GM19035 (cell line): ENCODE data around the gene GLI3.

Experiments used
- ATAC-seq: cut with Tn5 transposase; IDR thresholded peaks from one replicate; pipeline ENCODE4 v1.9.1; 2021; ENCODE audit not compliant: unreplicated experiment

Gene GLI3

DNA sequence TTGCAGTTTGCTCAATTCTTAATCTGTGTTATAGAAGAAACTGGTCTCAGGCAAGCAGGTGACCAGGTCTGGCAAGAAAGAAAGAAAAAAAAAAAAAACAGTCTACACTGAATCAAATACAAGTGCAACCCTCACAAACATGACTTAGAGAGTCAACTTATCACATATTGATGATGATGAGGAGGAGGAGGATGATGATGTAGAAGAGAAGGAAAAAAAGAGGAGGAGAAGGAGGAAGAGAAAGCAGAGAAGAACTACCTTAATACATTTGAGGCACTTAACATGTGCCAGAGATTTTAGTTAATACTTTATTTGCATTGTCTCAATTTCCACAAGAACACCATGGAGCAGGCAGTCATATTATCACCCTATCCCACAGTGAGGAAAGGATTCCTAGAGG is 91.5 kb downstream of the GLI3 start:
- no peak for ATAC-seq

DNA sequence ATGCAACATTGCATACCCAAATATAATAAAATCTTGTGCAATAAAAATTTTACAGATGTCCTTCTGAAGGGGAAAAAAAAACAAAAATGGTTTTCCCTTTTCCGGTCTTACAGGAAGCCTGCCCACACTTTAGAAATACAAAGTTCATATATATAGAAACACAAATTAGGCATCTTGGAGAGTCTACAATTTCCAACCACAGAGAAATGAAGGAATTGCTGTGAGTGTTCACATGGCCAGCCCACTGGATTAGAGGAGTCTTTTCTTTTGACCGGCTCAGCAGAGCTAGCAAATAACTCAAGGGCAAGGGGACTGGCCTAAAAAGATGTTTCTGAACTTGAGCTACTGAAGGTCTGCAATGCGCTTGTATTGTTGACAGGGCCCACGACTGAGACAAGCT is 92.4 kb downstream of the GLI3 start:
- no peak for ATAC-seq

- no peak for ATAC-seq
Measured at GRCh38 chr7:42143711-42144600, 93.1 kb downstream of the GLI3 start.

GRCh38 chr7:42142089-42142488 is 94.9 kb downstream of the GLI3 start:
- ATAC-seq = no peak

- ATAC-seq = no peak
Measured at GRCh38 chr7:42139751-42140150, 97.3 kb downstream of the GLI3 start.

DNA sequence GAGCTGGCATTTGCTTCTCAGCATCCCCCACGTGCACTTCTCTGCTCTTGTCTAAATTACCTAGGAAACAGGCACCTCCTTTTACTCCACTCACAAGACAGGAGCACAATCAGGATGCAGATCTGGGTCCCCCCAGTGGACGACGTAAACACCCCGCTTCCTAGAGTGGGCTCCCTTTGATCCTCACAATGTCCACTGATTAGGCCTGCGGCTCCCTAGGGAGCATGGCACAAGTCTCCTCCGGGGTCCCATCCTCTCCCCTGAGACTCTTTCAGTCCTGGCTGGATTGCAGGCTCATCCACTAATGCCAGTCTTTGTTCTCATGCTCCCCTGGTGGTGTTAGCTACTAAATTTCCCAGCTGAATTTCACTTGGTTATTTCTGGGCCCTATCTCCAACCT is 98.3 kb downstream of the GLI3 start:
- no peak for ATAC-seq

GRCh38 chr7:42137941-42138340 is 99.1 kb downstream of the GLI3 start:
- ATAC-seq = no peak

DNA sequence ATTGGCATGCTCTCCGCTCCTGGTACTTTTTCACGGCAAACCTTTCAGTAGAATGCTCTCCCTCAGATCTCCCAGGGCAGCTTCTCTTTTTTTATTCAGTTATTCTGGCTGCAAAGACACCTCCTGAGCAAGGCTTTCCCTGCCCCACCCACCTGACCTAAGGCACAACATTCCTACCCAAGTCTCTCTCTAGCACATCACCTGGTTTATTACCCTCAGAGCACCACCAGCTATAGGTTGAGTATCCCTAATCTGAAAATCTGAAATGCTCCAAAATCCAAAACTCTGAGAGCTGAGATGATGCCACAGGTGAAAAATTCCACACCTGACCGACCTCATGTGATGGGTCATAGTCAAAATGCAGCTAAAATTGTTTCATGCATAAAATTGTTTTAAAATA is 99.6 kb downstream of the GLI3 start:
- ATAC-seq = no peak

- no peak for ATAC-seq
Measured at GRCh38 chr7:42135728-42136127, 101.3 kb downstream of the GLI3 start.

DNA sequence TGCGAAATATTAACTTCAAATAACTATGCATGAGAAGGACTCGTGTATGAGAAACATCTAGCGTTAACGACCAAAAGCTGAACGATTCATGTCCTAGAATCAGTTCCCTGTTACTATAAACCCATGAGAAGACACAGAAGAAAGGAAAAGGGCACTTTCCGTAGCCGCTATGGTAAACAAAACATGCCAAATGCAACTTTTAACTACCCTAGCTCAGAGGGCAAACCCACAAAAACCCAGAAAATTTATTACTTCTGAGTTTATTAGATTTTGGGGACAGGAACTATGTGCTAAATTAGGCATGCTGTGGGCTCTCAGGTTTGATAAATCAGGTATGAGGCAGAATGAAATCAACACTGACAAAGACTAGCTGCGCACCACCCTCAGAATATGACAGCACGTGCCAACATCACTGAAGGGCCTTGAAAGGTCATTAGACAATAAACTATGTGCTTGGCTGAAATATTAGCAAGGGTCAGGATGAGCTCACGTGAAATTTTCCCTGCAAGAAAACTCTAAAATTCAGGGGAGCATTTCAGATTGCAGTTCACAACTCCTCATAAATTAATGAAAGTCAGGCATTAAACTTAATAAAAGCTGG is 102.6 kb downstream of the GLI3 start:
- no peak for ATAC-seq

DNA sequence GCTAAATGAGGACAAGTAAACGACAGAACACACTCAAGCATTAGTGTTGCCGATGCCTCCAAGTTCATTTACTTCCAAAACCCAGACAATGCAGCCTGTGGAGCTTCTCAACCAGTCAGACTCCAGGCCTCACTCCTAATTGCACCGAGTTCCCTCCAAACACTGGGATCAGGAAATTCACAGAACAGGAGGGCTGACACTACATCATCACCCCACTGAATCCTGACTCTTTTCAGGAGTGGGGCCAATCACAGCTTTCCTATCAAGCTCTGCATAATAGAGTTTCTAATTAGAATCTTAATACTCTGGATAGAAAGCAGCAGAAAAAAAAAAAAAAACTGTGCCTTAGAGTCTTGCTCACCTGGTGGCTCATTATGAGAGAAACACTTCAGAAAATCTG is 103.7 kb downstream of the GLI3 start:
- ATAC-seq = no peak

GRCh38 chr7:42128703-42129102 is 108.3 kb downstream of the GLI3 start:
- no peak for ATAC-seq

GRCh38 chr7:42127232-42127622 is 109.8 kb downstream of the GLI3 start:
- no peak for ATAC-seq

DNA sequence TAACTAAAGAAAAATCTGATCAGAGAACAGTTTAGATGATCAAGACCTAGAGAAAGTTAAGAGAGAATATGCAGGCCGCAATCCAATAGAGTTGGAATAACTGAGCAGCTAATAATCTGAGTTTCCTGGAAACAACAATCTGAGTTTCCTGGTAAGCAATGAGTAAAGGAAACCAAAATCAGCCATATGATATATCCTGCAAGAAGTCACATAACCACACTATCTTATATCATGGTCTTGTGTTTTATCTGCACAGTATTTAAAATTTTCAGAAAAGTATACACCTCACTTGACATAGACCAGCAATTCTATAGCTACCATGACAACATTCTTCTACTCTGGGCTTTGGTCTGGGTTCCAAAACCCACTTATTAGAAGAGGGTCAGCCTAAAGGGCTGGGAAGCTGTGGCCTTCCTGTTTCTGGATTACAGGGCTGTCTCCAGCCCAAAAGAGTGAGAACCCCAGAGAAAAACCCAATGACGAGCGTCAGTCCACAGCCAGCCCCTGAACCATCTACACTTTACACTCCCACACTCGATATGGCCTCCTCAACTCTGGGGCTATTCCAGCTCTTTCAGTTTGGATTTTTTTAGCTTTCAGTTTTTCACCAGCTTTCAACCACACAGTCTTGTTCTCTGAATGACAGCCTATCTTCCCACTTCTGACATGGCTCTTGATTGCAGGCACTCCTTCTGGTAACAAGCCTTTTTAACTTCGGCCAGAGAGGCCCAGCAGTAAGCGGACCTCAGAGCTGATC is 110.4 kb downstream of the GLI3 start:
- no peak for ATAC-seq

GRCh38 chr7:42125321-42125720 is 111.7 kb downstream of the GLI3 start:
- no peak for ATAC-seq

- no peak for ATAC-seq
Measured at GRCh38 chr7:42123716-42124115, 113.3 kb downstream of the GLI3 start.

DNA sequence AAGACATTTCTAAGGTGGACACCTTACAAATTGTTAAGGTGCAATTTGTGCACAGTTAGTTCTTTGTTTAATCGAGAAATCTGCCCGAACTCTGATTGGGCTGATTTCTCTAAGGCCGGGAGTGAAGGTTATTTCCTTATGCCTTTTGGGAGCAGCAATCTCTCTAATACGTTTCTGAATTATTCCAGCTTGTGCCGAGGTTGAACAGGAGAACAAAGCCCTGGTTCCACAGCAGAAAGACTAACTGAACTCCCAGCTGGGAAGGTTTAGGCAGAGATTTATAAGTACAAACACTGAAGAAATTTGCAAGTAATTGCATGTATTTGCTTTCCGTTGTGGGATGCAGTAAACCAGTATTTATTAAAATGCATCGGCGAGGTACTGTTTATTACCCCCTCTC is 116.8 kb downstream of the GLI3 start:
- ATAC-seq = no peak

DNA sequence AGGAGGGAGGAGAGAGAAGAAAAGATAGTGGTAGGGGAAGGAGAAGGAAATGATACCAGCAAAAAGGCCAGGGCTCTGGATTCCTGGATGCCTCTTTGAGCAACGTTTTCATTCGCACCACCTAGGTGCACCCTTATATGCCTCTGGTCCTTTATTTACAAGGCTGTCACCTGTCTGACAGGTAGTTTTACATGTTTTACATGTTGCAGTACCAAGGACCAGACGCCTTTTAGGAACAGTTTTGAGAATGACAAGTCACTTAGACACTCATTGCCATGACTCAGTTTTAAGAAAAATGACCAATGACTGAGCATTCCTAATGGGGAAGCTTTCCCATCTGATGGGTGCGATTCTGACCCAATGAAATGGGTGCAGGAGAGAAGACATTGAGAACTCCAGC is 119.8 kb downstream of the GLI3 start:
- ATAC-seq = no peak

DNA sequence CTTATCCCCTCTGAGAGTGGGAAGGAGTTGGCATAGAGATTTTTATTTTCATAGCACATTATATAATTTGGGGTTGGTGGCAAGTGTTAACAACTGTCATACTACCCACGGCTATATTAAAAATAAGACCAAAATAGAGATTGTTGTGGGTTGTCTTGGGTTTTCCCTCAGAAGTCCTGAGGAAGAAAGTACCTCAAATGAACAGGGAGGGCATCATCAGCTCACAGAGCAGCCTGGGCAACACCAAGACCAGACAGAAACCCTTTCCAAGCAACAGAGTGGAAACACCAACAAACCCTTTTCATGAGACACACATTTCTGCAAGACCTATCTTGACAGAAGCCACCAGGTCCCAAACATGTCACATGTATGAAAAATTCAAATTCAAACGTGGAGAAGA is 121.2 kb downstream of the GLI3 start:
- ATAC-seq = no peak

GRCh38 chr7:42110333-42110732 is 126.7 kb downstream of the GLI3 start:
- ATAC-seq = no peak

- ATAC-seq = no peak
Measured at GRCh38 chr7:42108803-42109528, 128.0 kb downstream of the GLI3 start.
